HuH-7.5 (cell line): ENCODE data around the gene GYS1.
A peak's percentile ranks its signal among the peaks of the same experiment; 100 is the strongest.

Experiments
- DNase-seq: peaks from one replicate; pipeline ENCODE4 v3.0.0; 2011; ENCODE audit warnings: low spot score

GYS1 gene

GRCh38 chr19:49017666-49018351, 24.7 kb upstream of the GYS1 start:
- DNase-seq = peak; percentile 92

DNA sequence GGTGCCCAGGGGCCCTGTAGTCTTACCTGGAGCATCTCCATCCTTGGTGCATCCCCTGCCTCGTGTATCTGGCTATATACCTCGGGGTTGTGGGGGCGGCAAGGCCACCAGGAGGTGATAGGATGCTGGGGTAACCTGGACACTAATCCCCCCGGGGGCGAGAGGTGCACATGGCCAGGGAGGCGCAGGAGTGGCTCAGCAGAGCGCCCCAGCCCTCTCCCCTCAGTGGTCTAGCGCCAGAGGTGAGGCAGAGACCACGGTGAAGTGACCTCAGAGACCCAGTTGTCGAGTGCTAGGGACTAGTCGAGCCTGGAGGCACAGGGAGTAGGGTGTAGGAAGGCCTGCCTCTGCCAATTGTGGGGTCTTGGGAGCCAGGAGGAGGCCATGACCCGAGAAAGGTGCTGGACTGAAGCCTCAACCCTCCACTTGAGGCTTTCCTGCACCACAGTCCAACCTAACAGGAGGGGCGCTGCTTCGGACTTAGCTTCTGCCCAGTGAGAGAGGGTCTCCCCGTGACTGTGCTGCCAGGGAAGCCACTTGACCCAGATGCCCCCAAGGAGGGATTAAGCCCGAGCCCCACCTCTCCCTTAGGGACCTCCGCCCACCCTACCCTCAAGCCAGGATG, 24.0 kb upstream of the GYS1 start, which contains the start of gene LHB:
LHB (minus strand) TSS at position 51 of the 625 bp plus-strand sequence; CDS start at position 41, 10 bp downstream.
- no peak for DNase-seq

DNA sequence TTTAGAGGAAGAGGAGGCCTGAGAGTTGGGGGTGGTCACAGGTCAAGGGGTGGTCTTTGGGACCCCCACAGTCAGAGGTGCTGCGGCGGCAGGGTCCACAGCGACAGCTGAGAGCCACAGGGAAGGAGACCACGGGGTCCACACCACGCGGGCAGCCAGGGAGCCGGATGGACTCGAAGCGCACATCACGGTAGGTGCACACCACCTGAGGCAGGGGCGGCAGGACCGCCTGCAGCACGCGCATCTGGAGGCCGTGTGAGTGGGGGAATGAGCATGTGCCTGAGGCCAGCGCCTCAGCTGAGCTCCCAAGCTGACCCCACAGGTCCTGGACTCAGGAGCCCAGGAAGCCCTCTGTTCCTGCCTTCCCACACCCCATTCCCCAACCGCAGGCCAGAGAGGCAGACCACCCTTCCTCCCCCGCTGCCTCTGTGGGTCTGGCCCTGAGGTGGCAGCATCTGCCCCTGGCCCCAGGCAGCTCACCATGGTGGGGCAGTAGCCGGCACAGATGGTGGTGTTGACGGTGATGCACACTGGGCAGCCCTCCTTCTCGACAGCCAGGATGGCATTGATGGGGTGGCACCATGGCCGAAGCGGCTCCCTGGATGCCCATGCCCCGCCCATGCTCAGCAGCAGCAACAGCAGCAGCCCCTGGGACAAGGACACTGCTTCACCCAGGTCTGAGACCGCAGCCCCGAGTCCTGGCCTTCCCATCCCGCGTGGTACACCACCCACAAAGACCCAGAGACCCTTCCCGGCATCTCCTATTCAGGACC, 23.1 kb upstream of the GYS1 start:
- DNase-seq = no peak

GRCh38 chr19:49014870-49015255, 21.8 kb upstream of the GYS1 start:
- DNase-seq = no peak

- no peak for DNase-seq
Observed at GRCh38 chr19:49014123-49014869, 21.2 kb upstream of the GYS1 start.

GRCh38 chr19:49011194-49011593, 18.1 kb upstream of the GYS1 start:
- DNase-seq = no peak

DNA sequence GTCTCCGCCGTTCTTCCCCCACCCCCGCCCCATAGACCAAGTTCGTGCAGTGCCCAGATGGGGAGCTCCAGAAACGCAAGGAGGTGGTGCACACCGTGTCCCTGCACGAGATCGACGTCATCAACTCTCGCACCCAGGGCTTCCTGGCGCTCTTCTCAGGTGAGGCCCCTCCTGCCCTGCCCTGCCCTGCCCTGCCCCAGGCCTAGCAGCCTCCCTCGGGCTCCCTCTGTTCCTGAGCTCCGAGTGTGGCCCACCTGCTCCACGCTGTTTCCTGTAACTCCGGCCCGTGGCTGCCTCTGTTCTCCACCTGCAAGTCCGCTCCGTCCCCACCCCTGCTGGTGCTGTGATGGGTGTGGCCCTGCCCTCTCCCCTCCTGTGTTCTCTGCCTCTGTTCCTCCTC, 17.3 kb upstream of the GYS1 start:
- DNase-seq = no peak

- no peak for DNase-seq
Observed at GRCh38 chr19:49009828-49010227, 16.7 kb upstream of the GYS1 start.

GRCh38 chr19:49006905-49007304, 13.8 kb upstream of the GYS1 start:
- no peak for DNase-seq

- no peak for DNase-seq
Observed at GRCh38 chr19:49004964-49005614, 12.0 kb upstream of the GYS1 start.

DNA sequence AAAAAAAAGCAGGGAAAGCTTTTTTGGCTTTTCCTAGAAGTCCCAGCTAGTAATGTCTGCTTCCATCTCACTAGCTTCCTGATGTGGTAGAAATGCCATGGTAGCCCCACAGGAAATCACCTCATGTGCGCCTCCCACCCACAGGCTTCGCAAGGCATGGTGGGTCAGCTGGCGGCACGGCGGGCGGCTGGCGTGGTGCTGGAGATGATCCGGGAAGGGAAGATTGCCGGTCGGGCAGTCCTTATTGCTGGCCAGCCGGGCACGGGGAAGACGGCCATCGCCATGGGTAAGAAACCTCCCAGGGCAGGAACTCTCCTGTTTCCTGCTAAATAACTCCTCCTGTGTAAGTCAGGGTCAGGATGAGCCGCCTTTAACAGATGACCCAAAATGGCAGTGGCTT, 11.0 kb upstream of the GYS1 start:
- DNase-seq = no peak

DNA sequence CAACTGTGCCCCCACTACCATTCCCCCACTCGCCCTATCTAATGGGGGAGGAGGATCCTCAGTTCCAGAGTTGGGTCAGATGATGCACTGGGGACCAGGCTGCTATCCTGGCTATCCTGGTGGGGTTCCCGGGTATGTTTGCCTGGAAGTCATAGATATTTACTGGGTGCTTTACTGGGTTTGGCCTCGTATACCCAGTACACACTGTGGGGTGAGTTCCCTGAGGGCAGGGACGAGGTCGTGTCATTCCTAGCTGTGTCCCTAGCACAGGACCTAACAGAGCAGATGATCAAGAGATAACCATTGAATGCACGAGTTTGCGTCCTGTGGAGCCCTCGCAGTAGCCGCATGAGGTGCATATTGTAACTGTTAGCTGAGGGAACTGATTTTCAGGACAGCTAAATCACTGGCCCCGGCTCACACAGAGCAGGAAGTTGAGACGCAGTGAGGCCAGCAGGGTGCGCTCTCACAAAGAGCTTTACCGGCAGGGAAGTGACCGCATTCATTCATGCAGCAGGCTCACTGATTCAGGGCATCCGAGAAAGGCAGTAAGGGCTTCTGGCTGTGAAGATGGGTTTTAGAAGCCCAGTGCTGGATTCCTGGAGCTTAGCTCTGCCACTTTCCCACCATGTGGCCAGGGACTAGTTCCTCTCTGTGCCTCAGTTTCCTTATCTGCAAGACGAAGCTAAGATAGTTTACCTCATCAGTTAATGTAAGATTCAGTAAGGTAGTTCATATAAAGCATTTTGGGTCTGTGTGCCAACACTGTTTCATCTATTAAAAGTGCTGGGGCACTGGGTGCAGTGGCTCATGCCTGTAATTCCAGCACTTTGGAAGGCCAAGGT, 6.6 kb upstream of the GYS1 start:
- peak; percentile 68 for DNase-seq

DNA sequence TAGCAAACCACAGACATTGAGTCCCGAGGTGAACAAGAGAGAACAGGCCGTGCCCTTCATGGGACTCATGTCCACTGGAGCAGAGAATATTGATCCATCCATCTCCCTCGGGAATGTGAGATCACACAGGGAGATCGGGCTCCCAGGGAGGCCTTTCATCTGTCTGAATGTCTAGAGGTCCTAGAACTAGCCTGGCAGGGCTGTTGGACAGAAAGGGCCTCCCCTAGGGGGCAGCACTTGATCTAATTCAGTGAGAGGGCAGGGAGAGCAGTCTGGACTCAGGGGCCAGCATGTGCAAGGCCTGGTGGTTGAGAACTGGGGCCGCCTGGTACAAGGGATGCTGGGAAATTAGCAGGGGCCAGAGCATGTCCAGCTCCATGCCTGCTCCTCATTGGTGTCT, 4.9 kb upstream of the GYS1 start:
- DNase-seq = peak; percentile 76

DNA sequence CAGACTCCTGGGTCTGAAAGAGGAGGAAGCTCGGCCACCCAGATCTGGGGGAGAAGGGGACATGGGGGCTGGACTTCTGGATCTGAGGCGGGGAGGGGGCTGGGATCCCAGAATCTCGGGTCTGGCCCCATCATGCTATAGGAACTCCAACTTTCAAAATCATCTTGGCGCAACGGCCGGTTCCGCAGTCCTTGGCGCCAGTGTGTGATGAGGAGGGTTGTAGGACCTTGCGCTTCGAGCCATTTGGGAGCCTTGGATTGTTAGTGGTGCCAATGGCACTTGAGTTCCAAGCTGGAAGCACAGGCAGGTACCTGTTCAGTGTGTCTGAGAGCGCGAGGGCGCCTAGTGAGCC, 902 bp upstream of the GYS1 start:
- DNase-seq = no peak

- no peak for DNase-seq
Observed at GRCh38 chr19:48992581-48993174, 431 bp downstream of the GYS1 start.

- DNase-seq = peak; percentile 65
Observed at GRCh38 chr19:48991873-48992580, 1.1 kb downstream of the GYS1 start.

- DNase-seq = no peak
Observed at GRCh38 chr19:48991011-48991609, 2.0 kb downstream of the GYS1 start.

- DNase-seq = no peak
Observed at GRCh38 chr19:48990400-48990799, 2.7 kb downstream of the GYS1 start.

DNA sequence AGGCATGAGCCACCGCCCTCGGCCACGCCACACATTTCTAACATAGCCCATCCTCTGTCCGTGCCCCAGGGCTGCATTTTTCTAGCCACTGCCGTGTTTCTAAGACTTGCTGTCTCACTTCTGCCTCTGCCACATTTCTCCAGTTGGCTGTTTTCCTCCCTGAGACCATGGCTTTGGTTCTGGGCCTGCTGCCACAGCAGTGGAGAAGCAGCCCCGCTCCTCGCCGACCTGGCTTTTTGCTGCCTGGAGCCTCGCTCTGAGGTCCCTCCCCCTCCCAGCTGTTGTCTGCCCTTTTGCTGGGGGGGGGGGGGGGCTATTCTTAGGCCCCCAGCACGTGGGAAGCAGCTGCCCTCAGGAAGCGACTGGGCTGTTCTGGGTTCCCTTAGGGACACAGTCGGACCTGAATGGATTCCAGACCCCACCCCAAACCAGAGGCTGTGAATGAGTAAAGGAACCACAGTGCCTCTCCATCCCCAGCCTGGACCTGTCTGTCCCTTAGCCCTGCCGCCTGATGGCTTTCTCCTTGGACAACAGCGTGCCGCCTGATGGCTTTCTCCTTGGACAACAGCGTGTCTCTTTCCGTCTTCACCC, 3.3 kb downstream of the GYS1 start:
- no peak for DNase-seq
